GM12872 (cell line): ENCODE results near the gene PPP1R13B.

Experiments used
- CTCF ChIP-seq: IDR thresholded peaks from 3 replicates; pipeline ENCODE4 v1.5.1; 2011; ENCODE audit warnings: low read depth, mild to moderate bottlenecking, low read length, moderate library complexity; ENCODE audit not compliant: insufficient read depth

PPP1R13B gene

GRCh38 chr14:103884854-103885253 is 37.5 kb upstream of the PPP1R13B start:
- no peak for TF ChIP-seq CTCF

GRCh38 chr14:103883263-103883523 is 35.8 kb upstream of the PPP1R13B start:
- no peak for TF ChIP-seq CTCF

GRCh38 chr14:103882503-103883262 is 35.3 kb upstream of the PPP1R13B start:
- no peak for TF ChIP-seq CTCF

- TF ChIP-seq CTCF = no peak
Measured at GRCh38 chr14:103881268-103882201, 34.2 kb upstream of the PPP1R13B start.

GRCh38 chr14:103880348-103881267 is 33.2 kb upstream of the PPP1R13B start:
- TF ChIP-seq CTCF = no peak

- no peak for TF ChIP-seq CTCF
Measured at GRCh38 chr14:103879570-103880347, 32.4 kb upstream of the PPP1R13B start.
